Kidney (tissue), 14 donors: ENCODE data around the gene NHLH1. TPM values are rescaled to one million over a fixed set of nuclear protein-coding genes. Genes with fewer than 3 reads are reported as not detected.

Experiments used
- DNase-seq, 5 donors: peaks; one replicate each; pipeline ENCODE4 v3.0.0-alpha.2; 2013 to 2020
- FAIRE-seq: peaks from 2 replicates; lab custom pipeline; 2012; peaks lifted over from hg19 to GRCh38; lab: Jason Lieb, UNC
- H3K27ac ChIP-seq, 2 donors: one replicate each; pipeline ENCODE4 v1.7.0; 2013; ENCODE audit warnings: low read depth in 2 of 2, low read length in 2 of 2, inconsistent platforms in 1 of 2
- H3K27me3 ChIP-seq: one replicate; pipeline ENCODE4 v1.7.1; 2013; ENCODE audit warnings: low read length, inconsistent platforms; ENCODE audit not compliant: control insufficient read depth, insufficient read depth
- H3K36me3 ChIP-seq, 3 donors: one replicate each; pipeline versions ENCODE4 v1.7.0 to v1.7.1; 2013; ENCODE audit warnings: low read length in 3 of 3, control low read depth in 1 of 3, inconsistent platforms in 1 of 3; ENCODE audit not compliant: insufficient read depth in 3 of 3, control insufficient read depth in 2 of 3
- H3K4me1 ChIP-seq, 3 donors: one replicate each; pipeline versions ENCODE4 v1.7.0 to v1.7.1; 2013; ENCODE audit warnings: low read length in 3 of 3, inconsistent platforms in 1 of 3, low read depth in 1 of 3; ENCODE audit not compliant: control insufficient read depth in 2 of 3, insufficient read depth in 2 of 3
- H3K4me3 ChIP-seq, 3 donors: one replicate each; pipeline versions ENCODE4 v1.7.0 to v1.8.1; 2013; ENCODE audit warnings: low read length in 3 of 3, control low read depth in 1 of 3, inconsistent platforms in 1 of 3
- H3K9ac ChIP-seq, 3 donors: one replicate each; pipeline versions ENCODE4 v1.7.0 to v1.7.1; 2013; ENCODE audit warnings: low read length in 3 of 3, control low read depth in 1 of 3, inconsistent platforms in 1 of 3
- H3K9me3 ChIP-seq, 3 donors: one replicate each; pipeline versions ENCODE4 v1.7.0 to v1.7.1; 2013; ENCODE audit warnings: low read length in 3 of 3, control low read depth in 1 of 3, inconsistent platforms in 1 of 3; ENCODE audit not compliant: control insufficient read depth in 2 of 3, insufficient read depth in 1 of 3
- CTCF ChIP-seq: IDR thresholded peaks from 3 replicates; pipeline ENCODE4 v1.5.1; 2012; ENCODE audit warnings: mild to moderate bottlenecking, moderate library complexity, borderline replicate concordance; ENCODE audit not compliant: insufficient read depth; ENCODE audit errors: extremely low read depth
- intact Hi-C: fragments of 100-400 bp; cut with DNase I; formaldehyde crosslinking; loops from one replicate; pipeline ENCODE4 v1.11.1; 2022
- polyA plus RNA-seq: library from polyadenylated mRNA; stranded (reverse); fragments of 350-450 nt; fragmentation: Illumina TruSeq; extraction: RNeasy Lipid Tissue Mini Kit (QIAGEN cat#74804); gene quantifications from one replicate; pipeline ENCODE4 v1.2.3, GENCODE V29; 2014; ENCODE audit warnings: low read depth, low replicate concordance; ENCODE audit not compliant: insufficient read depth
- total RNA-seq: library from RNA; stranded (reverse); fragmentation: NEBNext Ultra II Directional; extraction: Animal tissue kit (Norgen Biotek cat#: 25700); gene quantifications from one replicate; pipeline ENCODE4 v1.2.1, GENCODE V29; 2021
- donor health status: control.
- donor health status: control.
- donor health status: control.
- donor health status: control.
- donor health status: control.
- donor health status: DM: yes; HTN: yes; CAD: no.
- donor health status: Normal renal cell carcinoma (clear cell type).

NHLH1 gene
- total and polyA plus RNA-seq, 2 donors from 2014 or later = 0.09 TPM; not detected in 1

DNA sequence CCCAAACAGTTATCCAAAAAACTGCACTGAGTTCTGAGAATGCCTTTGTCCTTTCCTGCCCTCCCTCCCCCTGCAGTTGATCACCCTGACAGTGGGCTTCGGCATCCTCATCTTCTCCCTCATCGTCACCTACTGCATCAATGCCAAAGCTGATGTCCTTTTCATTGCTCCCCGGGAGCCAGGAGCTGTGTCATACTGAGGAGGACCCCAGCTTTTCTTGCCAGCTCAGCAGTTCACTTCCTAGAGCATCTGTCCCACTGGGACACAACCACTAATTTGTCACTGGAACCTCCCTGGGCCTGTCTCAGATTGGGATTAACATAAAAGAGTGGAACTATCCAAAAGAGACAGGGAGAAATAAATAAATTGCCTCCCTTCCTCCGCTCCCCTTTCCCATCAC, 8.8 kb upstream of the NHLH1 start:
- no peak for FAIRE-seq
- peaks cover 19 to 43% (median 36%) of the 10 kb centered on the region in 3 donors for H3K36me3 ChIP-seq
- no peak for TF ChIP-seq CTCF
- DNase-seq = no peak
- H3K9me3 ChIP-seq = no peaks in the 10 kb centered on the region
- H3K4me1 ChIP-seq = no peaks in the 10 kb centered on the region
- intact Hi-C loops = no loop called here
- H3K27ac ChIP-seq = no peak overlapping the region
- H3K9ac ChIP-seq = no peak overlapping the region
- H3K4me3 ChIP-seq = no peak overlapping the region
- H3K27me3 ChIP-seq = no peaks in the 10 kb centered on the region

DNA sequence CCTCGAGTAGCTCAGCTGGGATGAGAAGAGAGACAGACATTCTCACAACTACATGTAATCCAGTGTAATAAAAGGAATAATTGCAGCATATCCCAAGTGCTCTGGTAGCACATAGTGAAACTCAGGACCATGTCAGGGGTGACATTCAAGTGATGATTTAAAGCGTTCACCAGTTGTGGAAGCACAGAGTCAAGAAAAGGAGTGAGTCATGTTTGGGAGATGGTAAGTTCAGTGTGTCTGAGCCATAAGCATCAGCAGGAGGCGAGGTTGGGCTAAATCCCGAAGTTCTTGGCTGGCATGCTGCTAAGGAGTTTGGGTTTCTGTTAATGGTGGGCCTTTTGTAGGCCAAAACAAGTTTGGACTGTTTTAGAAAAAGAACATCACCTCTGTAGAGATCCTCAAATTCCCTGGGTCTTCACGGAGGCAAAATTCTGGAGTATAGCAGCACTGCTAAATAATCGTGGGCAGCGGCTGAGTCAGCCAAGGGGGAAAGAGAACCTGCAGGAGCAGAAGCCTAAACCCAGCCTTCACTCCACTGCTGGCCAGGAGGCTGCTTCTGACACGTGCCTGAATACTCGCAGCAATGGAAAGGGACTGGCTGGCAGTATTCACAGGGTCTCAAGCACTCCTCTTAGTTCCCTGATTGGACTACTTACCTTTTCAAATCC, 7.2 kb upstream of the NHLH1 start:
- FAIRE-seq (no peak), DNase-seq (no peak)
- Histone ChIP-seq H3K27me3 (no peaks in the 10 kb centered on the region), H3K9ac (no peak overlapping the region), H3K36me3 (peaks cover 12 to 33% (median 22%) of the 10 kb centered on the region in 3 donors), H3K4me3 (no peak overlapping the region), H3K27ac (no peak overlapping the region), H3K9me3 (no peaks in the 10 kb centered on the region), H3K4me1 (no peaks in the 10 kb centered on the region)
- TF ChIP-seq CTCF = no peak
- intact Hi-C loops = no loop called here

DNA sequence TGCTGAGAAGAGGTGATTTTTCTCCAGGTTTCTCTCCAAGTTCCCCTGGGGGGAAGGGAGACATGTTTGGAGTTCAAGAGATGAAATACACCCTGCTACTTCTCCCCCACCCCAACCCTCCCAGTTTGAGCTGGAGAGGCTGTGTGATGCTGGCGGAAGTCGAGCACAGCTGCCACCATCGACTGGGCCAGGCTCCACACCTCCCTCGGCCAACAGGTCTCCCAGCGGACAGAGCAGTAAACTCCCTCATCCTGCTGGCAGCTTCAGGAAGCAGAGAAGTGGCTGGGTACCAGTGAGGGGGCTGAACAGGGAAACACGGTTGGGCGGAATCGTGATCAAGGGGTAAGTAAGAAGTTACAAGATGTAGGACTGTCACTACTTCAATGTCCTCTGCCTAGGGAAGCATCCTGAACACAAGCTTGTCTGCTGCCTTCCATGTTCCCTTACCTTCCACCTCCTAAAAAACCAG, 6.6 kb upstream of the NHLH1 start:
- FAIRE-seq (no peak), DNase-seq (no peak)
- no peaks in the 10 kb centered on the region for H3K9me3 ChIP-seq
- no peak for TF ChIP-seq CTCF
- peaks cover 6 to 29% (median 20%) of the 10 kb centered on the region in 3 donors for H3K36me3 ChIP-seq
- H3K9ac ChIP-seq = no peak overlapping the region
- no peaks in the 10 kb centered on the region for H3K27me3 ChIP-seq
- no peak overlapping the region for H3K4me3 ChIP-seq
- H3K4me1 ChIP-seq = no peaks in the 10 kb centered on the region
- H3K27ac ChIP-seq = no peak overlapping the region
- intact Hi-C loops = no loop called here

GRCh38 chr1:160361199-160361598, 5.7 kb upstream of the NHLH1 start:
- Histone ChIP-seq H3K27me3 (no peaks in the 10 kb centered on the region), H3K4me3 (no peak overlapping the region), H3K9ac (no peak overlapping the region), H3K4me1 (no peaks in the 10 kb centered on the region), H3K9me3 (no peaks in the 10 kb centered on the region), H3K36me3 (peaks cover 2 to 19% (median 10%) of the 10 kb centered on the region in 3 donors), H3K27ac (no peak overlapping the region)
- DNase-seq = no peak
- intact Hi-C loops = no loop called here
- no peak for TF ChIP-seq CTCF
- no peak for FAIRE-seq
